Suprapubic skin (tissue), 3 donors: ENCODE measurements around the gene SF3A1.

ENCODE experiments used
- EP300 ChIP-seq: sonication (generic); formaldehyde crosslinking; IDR thresholded peaks from one replicate; pipeline ENCODE4 v1.6.1; 2017; ENCODE audit warnings: antibody characterized with exemption
- POLR2A ChIP-seq, 2 donors: fragments of 450-650 bp; IDR thresholded peaks; one replicate each; pipeline ENCODE4 v1.6.1; 2017; ENCODE audit warnings: antibody characterized with exemption in 2 of 2, mild to moderate bottlenecking in 2 of 2, moderate library complexity in 2 of 2
- TF ChIP-seq, protein P1 (sequence below), 2 donors: fragments of 200-600 bp in 1 of 2; fragments of 450-650 bp in 1 of 2; sonication (generic) in 1 of 2; IDR thresholded peaks; one replicate each; pipeline ENCODE4 v1.5.1; 2016 to 2019; ENCODE audit warnings: antibody characterized with exemption in 2 of 2, mild to moderate bottlenecking in 1 of 2, moderate library complexity in 1 of 2

DNA sequence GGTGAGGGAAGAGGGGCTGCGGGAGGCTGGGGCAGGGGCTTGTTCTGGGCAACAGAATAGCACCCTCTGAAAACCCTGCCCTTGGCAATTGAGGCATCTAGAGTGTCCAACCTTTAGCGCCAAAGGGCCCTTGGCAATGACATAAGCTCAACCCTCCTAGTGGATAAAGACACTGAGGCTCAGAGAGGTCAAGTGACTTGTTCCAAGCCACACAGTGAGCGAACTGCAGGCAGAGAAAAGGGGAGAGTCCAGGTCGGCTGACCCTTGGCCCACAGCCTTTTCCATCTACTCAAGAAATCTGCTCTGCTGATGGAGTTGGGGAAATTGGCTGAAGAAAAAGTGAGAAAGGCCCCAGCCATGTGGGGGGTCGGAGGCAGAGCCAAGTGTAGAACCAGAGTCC lies 43.0 kb upstream of the SF3A1 start:
- TF ChIP-seq, protein P1, sequence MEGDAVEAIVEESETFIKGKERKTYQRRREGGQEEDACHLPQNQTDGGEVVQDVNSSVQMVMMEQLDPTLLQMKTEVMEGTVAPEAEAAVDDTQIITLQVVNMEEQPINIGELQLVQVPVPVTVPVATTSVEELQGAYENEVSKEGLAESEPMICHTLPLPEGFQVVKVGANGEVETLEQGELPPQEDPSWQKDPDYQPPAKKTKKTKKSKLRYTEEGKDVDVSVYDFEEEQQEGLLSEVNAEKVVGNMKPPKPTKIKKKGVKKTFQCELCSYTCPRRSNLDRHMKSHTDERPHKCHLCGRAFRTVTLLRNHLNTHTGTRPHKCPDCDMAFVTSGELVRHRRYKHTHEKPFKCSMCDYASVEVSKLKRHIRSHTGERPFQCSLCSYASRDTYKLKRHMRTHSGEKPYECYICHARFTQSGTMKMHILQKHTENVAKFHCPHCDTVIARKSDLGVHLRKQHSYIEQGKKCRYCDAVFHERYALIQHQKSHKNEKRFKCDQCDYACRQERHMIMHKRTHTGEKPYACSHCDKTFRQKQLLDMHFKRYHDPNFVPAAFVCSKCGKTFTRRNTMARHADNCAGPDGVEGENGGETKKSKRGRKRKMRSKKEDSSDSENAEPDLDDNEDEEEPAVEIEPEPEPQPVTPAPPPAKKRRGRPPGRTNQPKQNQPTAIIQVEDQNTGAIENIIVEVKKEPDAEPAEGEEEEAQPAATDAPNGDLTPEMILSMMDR (IDR thresholded peaks at IDR 0.05), result no peak
- TF ChIP-seq EP300 (no peak), POLR2A (IDR thresholded peaks at IDR 0.05) (no peak)
